HG02852 (cell line): ENCODE results near the gene DNASE1L2.
A peak's percentile ranks its signal among the peaks of the same experiment; 100 is the strongest.

Source experiments
- ATAC-seq: cut with Tn5 transposase; IDR thresholded peaks from one replicate; pipeline ENCODE4 v1.9.1; 2021; ENCODE audit warnings: mild to moderate bottlenecking, moderate library complexity; ENCODE audit not compliant: unreplicated experiment

Gene DNASE1L2

DNA sequence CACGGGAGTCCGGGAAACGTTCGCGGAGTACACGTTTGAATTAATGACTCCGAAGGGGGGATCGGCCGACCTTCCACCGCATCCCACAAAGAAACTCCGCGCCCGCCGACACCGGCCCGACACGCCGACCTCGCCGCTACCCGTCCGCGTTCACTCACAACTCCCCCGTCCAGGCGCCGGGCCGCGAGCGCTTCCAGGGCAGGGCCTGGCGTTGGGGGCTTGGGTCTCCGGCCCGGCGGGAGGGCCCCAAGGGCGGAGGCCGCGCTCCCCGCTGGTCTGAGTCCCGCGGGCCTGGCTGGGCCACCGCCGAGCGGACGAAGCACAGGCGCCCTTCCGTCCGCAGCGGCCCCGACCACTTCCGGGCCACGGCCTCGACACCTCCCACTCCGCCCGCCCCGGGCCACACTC is 31.3 kb downstream of the DNASE1L2 start:
- ATAC-seq, result peak; percentile 53

GRCh38 chr16:2267913-2268666 is 31.8 kb downstream of the DNASE1L2 start, which contains the start of gene RNPS1:
Gene RNPS1, minus strand, starts transcription at chr16:2268126. Its CDS starts 3,483 bp downstream, at chr16:2264643.
- peak; percentile 77 for ATAC-seq

- no peak for ATAC-seq
These were observed 33.8 kb downstream of the DNASE1L2 start for GRCh38 chr16:2270070-2270462.

- ATAC-seq, result no peak
These were observed 34.6 kb downstream of the DNASE1L2 start for GRCh38 chr16:2270588-2271470.

GRCh38 chr16:2271848-2272461 is 35.7 kb downstream of the DNASE1L2 start:
- ATAC-seq, result no peak

GRCh38 chr16:2273484-2273883 is 37.2 kb downstream of the DNASE1L2 start:
- no peak for ATAC-seq

DNA sequence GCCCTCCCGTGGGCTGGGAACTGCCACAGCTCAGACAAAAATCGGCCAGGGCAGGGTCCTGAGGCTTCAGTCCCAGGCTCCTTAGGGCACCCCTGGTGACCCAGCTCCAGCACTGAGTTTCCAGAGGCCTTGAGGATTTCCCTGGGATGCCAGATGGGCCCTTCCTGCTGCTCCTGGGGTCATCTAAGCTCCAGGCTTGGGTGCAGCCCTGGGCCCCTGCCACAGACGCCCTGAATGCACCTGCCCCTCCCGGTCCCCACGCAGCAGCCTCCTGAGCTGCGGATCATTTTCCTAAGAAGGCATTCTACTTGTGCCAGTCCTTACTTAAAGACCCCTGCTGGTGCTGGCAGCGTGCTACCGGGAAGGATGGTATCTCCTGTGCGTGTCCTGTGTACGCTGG is 37.7 kb downstream of the DNASE1L2 start:
- ATAC-seq, result no peak

DNA sequence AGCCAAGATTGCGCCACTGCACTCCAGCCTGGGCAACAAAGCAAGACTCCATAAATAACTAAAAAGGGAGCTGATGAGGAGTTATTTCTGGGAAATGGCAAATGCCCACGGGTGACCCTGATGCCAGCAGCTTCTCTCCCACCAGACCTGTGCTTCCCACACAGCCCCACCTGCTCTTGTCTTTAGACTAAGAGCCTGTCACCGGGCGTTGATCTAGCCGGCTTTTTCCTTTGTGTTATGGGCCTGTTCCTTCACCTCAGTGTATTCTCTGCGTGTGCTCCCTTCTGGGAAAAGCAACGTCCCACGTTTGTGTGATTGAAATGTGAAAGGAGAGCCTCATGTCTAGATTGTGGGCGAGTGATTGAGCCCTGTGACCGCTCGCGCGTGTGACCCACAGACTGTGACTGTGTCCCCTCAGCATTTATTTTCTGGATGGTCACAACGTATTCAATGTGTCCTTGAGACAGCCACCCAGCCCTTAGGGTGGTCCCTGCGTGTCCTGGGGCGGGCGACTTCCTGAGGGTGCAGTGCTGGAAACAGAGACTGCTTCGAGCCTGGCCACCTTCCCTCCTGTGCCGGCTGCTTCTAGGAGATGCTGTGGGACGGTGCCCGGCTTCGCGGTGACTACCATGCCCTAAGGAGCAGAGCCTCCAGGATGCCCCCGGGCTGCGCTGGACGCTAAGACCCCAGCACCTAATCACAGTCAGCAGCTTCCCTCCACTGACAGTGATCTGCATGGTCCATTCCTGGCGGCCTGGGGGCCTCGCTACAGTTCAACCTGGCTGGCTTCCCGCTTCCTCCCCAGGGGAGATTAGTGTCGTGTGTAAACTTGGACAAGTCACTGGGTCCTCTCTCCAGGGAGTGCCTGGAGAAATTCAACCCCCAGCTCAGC is 39.5 kb downstream of the DNASE1L2 start:
- ATAC-seq, result no peak

- ATAC-seq, result no peak
These were observed 40.3 kb downstream of the DNASE1L2 start for GRCh38 chr16:2276368-2277195.

GRCh38 chr16:2277466-2278271 is 41.4 kb downstream of the DNASE1L2 start:
- no peak for ATAC-seq

DNA sequence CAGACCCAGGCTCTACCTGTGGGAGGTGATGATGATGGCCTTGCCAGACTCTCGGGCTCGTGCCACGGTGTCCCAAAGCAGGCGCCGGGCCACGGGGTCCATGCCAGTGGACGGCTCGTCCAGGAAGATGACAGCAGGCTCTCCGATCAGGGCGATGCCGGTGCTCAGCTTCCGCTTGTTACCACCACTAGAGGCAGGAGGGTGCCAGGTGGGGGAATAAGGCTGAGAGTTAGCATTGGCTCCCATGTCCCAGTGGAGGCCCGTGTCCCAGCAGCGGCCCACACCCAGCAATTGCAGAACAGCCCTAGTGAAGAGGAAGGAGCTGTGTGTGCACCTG is 42.0 kb downstream of the DNASE1L2 start:
- no peak for ATAC-seq

DNA sequence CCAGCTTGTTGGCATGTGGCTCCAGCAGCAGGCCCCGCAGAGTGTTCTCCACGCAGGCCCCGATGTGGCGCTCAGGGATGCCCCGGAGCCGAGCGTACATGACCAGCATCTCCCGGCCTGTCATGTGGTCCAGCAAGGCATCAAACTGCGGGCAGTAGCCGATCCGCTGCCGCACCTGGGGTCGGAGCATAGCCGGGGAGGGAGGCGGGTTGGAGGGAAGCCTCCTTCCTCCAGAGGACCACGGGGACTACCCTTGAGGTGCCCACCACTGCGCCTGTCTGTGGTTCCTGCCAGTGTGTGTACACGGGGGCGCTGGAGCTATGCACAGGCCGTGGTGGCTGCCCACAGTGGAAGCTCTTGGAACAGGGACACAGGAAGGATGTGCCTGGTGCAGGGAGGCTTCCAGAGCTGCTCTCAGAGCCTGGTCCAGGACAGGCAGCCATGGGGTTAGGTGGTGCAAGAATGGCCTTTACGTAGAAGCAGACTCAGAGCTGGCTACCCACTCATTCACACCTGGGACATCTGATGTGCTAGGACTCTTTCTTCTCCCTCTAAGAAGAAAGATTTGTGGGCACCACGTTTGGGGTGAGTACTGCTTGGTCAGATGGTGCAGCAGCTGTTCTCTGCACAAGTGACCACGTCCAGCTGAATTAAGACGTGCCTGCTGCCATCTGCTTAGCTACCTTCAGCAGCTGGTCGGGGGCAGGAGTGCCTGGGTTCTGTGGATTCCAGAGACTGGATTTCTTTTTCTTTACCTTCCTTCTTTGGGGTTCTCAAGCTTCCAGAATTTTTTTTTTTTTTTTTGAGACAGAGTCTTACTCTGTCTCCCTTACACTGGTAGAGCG is 42.9 kb downstream of the DNASE1L2 start:
- ATAC-seq, result no peak

GRCh38 chr16:2280461-2280860 is 44.2 kb downstream of the DNASE1L2 start:
- no peak for ATAC-seq

DNA sequence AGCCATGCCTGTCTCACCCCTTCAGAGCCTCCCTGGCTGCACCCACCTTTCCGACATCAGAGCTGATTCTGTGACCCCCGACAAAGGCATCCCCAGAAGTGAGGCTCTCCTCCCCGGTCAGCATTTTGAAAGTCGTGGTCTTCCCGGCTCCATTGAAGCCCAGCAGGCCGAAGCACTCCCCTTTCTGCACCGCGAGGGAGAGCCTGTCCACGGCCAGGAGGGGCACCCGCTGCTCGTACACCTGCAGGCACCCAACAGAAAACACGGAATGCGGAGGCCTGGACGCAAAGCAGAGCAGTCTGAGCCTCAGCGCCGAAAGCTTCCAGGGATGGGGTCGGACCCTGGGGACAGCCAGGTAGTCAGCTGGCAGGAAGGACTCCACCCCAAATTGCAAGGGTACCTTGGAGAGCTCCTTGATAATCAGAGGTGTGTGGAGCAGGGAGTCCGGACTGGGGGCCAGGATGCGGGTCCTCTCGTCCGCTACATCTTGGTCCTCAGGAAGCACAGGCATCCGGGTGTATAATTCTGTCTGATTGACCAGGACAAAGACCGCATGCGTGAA is 44.8 kb downstream of the DNASE1L2 start:
- no peak for ATAC-seq

DNA sequence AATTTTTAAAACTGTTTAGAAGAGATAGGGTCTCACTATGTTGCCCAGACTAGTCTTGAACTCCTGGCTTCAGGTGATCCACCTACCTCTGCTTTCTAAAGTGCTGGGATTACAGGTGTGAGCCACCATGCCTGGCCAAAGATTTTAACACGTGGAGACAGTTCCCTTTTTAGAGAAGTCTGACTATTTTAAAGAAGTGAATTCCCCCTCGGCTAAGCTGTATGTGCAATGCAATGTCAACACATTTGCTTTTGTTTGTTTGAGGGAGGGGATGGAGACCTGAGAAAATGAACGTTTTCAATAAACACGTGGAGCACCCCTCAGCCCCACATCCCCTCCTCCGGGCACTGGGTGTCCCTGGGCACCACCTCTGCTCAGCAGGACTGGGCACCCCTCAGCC is 46.0 kb downstream of the DNASE1L2 start:
- no peak for ATAC-seq

GRCh38 chr16:2282866-2283555 is 46.8 kb downstream of the DNASE1L2 start:
- ATAC-seq, result no peak
